Measurements from ENCODE around the gene SGTA.

Gene SGTA

GRCh38 chr19:2768365-2769132 lies 14.5 kb downstream of the SGTA start:
- no peak for DNase-seq

GRCh38 chr19:2767688-2768087 lies 15.4 kb downstream of the SGTA start:
- no peak for DNase-seq

- DNase-seq: no peak
Measured at GRCh38 chr19:2766594-2767372, 16.3 kb downstream of the SGTA start.

GRCh38 chr19:2765376-2765775 lies 17.7 kb downstream of the SGTA start:
- no peak for DNase-seq

GRCh38 chr19:2764945-2765344 lies 18.1 kb downstream of the SGTA start:
- DNase-seq: no peak

- DNase-seq: no peak
Measured at GRCh38 chr19:2763687-2764086, 19.4 kb downstream of the SGTA start.

GRCh38 chr19:2762783-2763496 lies 20.1 kb downstream of the SGTA start:
- no peak for DNase-seq

GRCh38 chr19:2761876-2762782 lies 20.9 kb downstream of the SGTA start:
- DNase-seq: no peak

GRCh38 chr19:2761309-2761677 lies 21.8 kb downstream of the SGTA start:
- DNase-seq: no peak

- no peak for DNase-seq
Measured at GRCh38 chr19:2759965-2760364, 23.1 kb downstream of the SGTA start.

GRCh38 chr19:2759362-2759761 lies 23.7 kb downstream of the SGTA start:
- no peak for DNase-seq

GRCh38 chr19:2758601-2759313 lies 24.3 kb downstream of the SGTA start:
- DNase-seq: no peak

- DNase-seq: no peak
Measured at GRCh38 chr19:2756921-2757881, 25.9 kb downstream of the SGTA start.

- no peak for DNase-seq
Measured at GRCh38 chr19:2756477-2756876, 26.6 kb downstream of the SGTA start.

GRCh38 chr19:2755811-2756210 lies 27.3 kb downstream of the SGTA start:
- DNase-seq: no peak

GRCh38 chr19:2755448-2755705 lies 27.7 kb downstream of the SGTA start:
- DNase-seq: no peak

GRCh38 chr19:2754659-2755447 lies 28.2 kb downstream of the SGTA start:
- DNase-seq: no peak

- no peak for DNase-seq
Measured at GRCh38 chr19:2751438-2751830, 31.6 kb downstream of the SGTA start.

- no peak for DNase-seq
Measured at GRCh38 chr19:2750808-2751437, 32.1 kb downstream of the SGTA start.

- DNase-seq: no peak
Measured at GRCh38 chr19:2747349-2747748, 35.7 kb downstream of the SGTA start.

All from NCI-H524 (cell line).